Stimulated activated effector memory CD8-positive, alpha-beta T cell treated with anti-CD3 and anti-CD28 coated beads, Interleukin-12 subunit alpha, Interleukin-12 subunit beta, amount 100 ng/mL, for 72 hours (primary cell): ENCODE measurements around the gene PROP1.
"Not testable (repeated sequence)": the region's sequence is repeated elsewhere in the genome, so short reads cannot be mapped to it uniquely, and the experiment has no call there.

Experiments used
- ATAC-seq: fragments of 150-1000 bp; cut with Tn5 transposase; 2 replicates; pipeline ENCODE4 v1.10.0; 2021
- DNase-seq, 2 donors: peaks; one replicate each; pipeline ENCODE4 v3.0.0; 2021 to 2022; ENCODE audit warnings: low spot score in 2 of 2
- H3K27ac Mint-ChIP-seq: one replicate; pipeline ENCODE4 v1.8.0; 2022; ENCODE audit warnings: mild to moderate bottlenecking, mixed read lengths
- H3K36me3 Mint-ChIP-seq: one replicate; pipeline ENCODE4 v1.8.0; 2022; ENCODE audit warnings: mild to moderate bottlenecking, mixed read lengths
- H3K4me1 Mint-ChIP-seq: one replicate; pipeline ENCODE4 v1.8.0; 2022; ENCODE audit warnings: mixed read lengths
- H3K4me3 Mint-ChIP-seq: one replicate; pipeline ENCODE4 v1.8.0; 2022; ENCODE audit warnings: mild to moderate bottlenecking, mixed read lengths
- H3K9me3 Mint-ChIP-seq: one replicate; pipeline ENCODE4 v1.8.0; 2022; ENCODE audit warnings: mixed read lengths

Gene PROP1

DNA sequence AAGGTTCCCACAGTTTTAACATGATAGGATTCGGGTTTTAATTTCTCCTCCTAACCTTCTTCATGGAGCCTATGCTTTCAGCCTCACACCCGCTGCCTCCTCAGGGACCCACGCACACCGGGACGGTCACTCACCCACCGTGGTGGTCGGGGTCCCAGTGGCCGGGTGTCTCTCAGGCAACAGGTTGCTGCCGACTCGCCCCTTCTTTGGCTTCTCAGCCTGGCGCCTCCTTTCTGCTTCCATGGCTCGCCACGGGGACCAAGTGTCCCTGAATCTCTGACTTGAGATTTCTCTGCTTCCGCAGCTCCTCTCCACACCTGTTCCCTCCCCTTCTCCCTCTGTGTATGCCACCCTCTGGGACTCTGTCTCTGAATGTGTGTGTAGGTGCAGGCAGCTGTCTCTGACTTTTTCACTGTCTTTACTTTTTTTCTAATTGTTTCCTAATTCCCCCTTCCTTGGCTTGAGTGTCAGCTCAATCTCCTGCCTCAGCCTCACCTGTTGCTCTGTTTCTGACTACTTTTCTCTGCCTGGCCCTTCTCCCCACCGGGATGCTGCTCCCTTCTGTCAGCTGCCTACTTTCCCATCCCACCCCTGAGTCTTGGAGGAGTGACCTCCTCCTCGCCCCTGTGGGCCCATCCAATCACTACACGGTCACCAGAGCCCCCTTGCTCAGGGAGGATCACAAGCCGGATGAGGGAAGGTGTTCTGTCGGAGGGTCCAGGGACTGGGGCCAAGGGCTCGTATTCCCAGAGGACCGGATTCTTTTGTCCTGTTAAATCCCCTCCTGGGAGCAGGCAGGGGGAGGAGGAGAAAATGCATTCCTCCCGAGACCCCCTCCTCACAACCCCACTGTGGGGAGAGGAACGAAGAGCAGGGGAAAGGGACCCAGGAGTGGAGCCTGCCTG, at the start of gene PROP1:
PROP1 (minus strand) TSS at position 552 of the 905 bp plus-strand sequence; CDS start at position 243, 309 bp downstream.
- no peaks in the 10 kb centered on the region for H3K4me1 Mint-ChIP-seq
- DNase-seq (no peak), ATAC-seq (no peak)
- no peaks in the 10 kb centered on the region for H3K36me3 Mint-ChIP-seq
- no peaks in the 10 kb centered on the region for H3K9me3 Mint-ChIP-seq
- H3K4me3 Mint-ChIP-seq, result no peak within 1 kb of the TSS
- no peak within 1 kb of the TSS for H3K27ac Mint-ChIP-seq

DNA sequence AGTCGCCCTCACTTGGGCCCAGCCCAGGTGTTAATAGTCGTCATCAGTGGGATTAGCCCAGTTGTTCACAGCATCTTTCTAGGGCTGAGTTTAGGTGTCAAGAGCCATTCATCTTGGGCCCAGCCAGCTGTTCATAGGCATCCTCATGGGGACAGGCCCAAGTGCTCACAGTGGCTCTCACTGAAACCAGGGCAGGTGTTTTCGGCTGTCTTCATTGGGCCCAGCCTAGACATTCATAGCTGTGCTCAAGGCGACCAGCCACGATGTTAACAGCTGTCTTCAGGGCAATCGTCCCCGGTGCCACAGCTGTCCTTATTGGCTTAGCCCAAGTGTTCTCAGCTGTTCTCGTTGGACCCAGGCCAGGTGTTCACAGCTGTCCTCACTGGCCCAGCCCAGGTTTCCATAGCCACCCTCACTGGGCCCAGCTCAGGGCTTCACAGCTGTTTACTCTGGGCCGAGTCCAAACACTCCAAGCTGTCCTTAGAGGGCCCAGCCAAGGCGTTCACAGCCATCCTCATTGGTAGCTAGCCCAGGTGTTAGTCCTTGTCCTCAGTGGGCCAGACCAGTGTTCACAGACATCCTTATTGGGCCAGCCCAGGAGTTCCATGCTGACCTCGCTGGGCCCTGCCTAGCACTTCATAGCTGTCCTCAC, 23.5 kb upstream of the PROP1 start:
- not testable (repeated sequence) for H3K4me1 Mint-ChIP-seq, H3K4me3 Mint-ChIP-seq, H3K27ac Mint-ChIP-seq

DNA sequence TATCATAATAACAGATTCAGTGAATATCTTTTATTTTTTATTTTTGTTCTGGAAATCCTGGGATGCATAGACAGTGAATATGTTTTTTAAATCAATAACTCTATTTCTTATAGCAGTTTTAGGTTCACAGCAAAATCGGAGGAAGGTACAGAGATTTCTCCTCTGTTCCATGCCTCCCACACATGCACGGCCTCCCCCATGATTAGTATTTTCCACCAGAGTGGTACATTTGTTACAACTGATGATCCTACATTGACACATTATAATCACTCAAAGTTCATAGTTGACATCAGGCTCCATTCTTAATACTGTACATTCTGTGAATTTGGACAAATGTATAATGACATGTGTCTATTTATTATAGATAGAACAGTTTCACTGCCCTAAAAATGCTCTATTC, 16.7 kb upstream of the PROP1 start:
- not testable (repeated sequence) for H3K36me3 Mint-ChIP-seq, ATAC-seq, H3K4me1 Mint-ChIP-seq, H3K27ac Mint-ChIP-seq, DNase-seq, H3K4me3 Mint-ChIP-seq, H3K9me3 Mint-ChIP-seq

More for the DNA sequence above, 23.5 kb upstream of the PROP1 start:
- not testable (repeated sequence) for DNase-seq, H3K9me3 Mint-ChIP-seq, H3K36me3 Mint-ChIP-seq, ATAC-seq

DNA sequence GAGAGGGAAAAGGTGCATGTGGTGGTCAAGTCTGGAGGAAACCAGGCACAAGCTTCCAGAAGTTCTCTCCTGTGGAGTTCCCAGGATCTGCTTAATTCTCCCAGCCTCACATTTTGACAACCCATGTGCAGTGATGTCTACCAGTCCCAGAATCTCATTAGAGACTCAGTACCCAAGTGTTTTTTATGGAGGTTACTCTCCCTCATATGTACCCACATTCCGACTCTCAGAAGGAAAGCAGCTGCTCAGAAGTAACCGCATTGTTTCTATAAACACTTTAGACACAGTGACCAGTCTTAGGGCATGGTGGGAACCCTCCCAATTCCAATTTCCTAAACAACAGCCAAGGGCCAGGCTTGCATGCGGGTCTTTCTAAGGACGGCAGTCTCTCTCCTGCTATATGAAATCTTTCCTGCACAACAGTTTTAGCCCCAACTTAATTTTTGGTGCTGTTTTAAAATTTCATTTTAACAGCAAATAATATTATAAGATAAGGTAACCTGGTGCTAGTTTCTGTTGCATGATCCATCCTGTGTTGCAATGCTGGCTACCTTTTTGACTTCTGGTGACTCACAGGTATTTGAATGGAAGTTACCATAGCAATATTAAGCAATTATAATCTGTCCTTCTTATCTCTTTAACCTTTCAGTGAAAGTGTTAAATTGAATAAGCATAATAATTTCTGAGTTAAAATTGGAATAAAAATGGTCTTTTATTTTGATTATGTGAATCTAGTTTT, 15.9 kb upstream of the PROP1 start:
- not testable (repeated sequence) for H3K4me1 Mint-ChIP-seq, H3K4me3 Mint-ChIP-seq, ATAC-seq, H3K9me3 Mint-ChIP-seq, H3K27ac Mint-ChIP-seq, H3K36me3 Mint-ChIP-seq, DNase-seq

DNA sequence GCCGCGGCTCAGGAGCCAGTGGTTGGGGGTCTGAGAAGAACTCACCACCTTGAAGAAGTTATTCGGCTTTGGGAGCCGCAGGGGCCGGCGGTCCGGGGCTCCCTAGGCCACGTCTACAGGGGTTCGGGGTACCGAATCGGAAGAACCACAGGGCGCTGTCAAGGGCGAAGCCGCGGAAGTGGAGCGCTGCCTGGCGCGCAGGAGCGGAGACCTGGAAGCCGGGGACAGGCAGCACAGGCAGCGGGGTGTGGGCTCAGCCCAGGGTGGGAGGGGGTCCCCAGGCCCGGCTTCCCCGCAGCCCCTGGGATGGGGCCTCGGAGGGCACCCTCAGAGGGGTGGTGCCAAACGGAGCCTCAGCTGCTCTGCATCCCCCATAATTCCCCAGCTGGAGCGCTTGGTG, 11.2 kb upstream of the PROP1 start:
- not testable (repeated sequence) for ATAC-seq, H3K36me3 Mint-ChIP-seq, DNase-seq, H3K4me1 Mint-ChIP-seq, H3K9me3 Mint-ChIP-seq
- H3K4me3 Mint-ChIP-seq, result peak overlapping the region; percentile 64
- H3K27ac Mint-ChIP-seq, result peak overlapping the region; percentile 88

DNA sequence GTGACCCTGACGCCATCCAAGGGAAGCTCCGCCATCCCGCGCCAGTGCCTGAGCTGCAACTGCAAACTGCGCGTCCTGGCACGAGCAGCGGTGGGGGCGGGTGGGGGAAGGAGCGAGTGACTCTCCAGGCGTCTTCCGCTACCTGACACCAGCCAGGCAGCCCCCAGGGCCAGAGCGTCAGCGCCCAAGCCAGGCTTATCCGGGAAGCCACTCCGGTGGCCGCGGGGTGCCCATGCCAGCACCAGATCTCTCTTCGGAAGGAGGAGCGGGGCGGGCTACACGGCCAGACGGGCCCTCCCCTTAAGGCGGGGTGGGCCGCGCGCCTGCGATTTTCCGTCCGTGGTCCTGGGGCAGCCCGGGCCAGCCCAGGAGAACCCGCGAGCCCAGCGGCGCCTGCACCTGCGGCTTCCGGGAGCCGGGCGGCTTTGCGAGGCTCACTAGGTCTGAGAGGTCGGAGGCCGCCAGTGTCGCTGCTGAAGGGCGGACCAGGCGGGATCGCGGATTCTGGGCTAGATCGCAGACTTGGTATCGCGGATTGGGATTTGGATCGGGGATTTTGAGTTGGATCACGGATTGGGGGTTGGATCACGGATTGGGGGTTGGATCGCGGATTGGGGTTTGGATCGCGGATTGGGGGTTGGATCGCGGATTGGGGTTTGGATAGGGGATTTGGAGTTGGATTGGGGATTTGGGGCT, 10.6 kb upstream of the PROP1 start:
- DNase-seq (peak in 1 of 2 donors; percentile 18), ATAC-seq (peak; percentile 94)
- not testable (repeated sequence) for H3K36me3 Mint-ChIP-seq, H3K9me3 Mint-ChIP-seq, H3K4me1 Mint-ChIP-seq
- H3K27ac Mint-ChIP-seq, result peak overlapping the region; percentile 88
- peak overlapping the region; percentile 64 for H3K4me3 Mint-ChIP-seq

DNA sequence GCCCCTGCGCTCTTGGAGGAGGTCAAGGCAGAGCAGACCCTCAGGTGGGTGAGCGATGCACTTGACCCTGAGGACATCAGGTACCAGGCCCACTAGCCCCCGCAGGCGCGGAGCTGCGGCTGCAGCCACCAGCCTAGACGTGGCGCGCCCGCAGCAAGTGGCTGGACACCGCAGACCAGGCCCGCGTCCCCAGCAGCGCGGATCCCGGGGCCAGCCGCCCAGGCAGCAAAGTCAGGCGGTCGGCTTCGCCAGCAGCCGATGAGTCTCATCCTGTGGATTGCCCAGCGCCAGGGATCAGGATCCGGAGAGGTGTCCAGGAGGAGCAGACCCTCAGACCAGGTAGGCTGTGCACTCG, 10.1 kb upstream of the PROP1 start:
- ATAC-seq, result peak; percentile 59
- H3K4me1 Mint-ChIP-seq, H3K9me3 Mint-ChIP-seq, H3K27ac Mint-ChIP-seq, DNase-seq, H3K36me3 Mint-ChIP-seq: not testable (repeated sequence)
- H3K4me3 Mint-ChIP-seq, result peak overlapping the region; percentile 46

DNA sequence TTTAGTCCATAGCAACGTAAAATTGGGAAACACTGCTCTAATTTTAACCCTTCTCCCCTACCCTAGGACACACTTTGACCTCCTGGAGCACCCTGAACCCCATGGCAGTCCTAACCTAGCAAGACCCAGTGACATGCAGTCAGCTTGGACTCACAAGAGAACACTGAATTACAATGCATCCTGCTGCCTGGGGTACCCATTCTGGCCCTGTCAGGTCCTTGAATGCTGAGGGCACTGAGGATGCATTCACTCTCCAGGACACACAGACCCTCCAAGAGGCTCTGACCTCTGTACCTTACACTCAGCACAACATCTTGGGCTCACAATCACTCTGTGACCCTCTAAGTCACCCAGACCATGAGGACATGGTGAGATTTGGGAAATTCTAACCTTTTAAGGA, 1.8 kb upstream of the PROP1 start:
- DNase-seq, result peak in 1 of 2 donors; percentile 45
- H3K27ac Mint-ChIP-seq, result no peak overlapping the region
- peak; percentile 6 for ATAC-seq

DNA sequence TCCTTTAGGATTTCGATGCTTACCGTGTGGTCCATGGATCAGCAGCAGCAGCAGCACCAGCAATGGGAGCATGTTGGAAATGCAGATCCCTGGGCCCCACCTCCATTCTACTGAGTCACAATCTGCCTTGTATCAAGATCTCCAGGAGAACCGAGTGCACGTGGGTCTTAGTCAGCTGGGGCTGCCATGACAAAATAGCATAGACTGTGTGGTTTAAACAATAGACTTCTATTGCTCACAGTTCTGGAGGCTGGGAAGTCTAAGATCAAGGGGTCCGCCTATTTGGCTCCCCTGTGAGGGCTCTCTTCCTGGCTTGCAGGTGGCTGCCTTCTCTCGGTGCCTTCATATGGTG, 1.3 kb upstream of the PROP1 start:
- DNase-seq (no peak), ATAC-seq (peak; percentile 45)
- Mint-ChIP-seq H3K4me3 (no peak overlapping the region), H3K9me3 (no peaks in the 10 kb centered on the region), H3K4me1 (no peaks in the 10 kb centered on the region), H3K27ac (no peak overlapping the region), H3K36me3 (no peaks in the 10 kb centered on the region)

More for the DNA sequence above, 1.8 kb upstream of the PROP1 start:
- H3K4me3 Mint-ChIP-seq, result no peak overlapping the region
- H3K4me1 Mint-ChIP-seq, result no peaks in the 10 kb centered on the region
- no peaks in the 10 kb centered on the region for H3K9me3 Mint-ChIP-seq
- H3K36me3 Mint-ChIP-seq, result no peaks in the 10 kb centered on the region

DNA sequence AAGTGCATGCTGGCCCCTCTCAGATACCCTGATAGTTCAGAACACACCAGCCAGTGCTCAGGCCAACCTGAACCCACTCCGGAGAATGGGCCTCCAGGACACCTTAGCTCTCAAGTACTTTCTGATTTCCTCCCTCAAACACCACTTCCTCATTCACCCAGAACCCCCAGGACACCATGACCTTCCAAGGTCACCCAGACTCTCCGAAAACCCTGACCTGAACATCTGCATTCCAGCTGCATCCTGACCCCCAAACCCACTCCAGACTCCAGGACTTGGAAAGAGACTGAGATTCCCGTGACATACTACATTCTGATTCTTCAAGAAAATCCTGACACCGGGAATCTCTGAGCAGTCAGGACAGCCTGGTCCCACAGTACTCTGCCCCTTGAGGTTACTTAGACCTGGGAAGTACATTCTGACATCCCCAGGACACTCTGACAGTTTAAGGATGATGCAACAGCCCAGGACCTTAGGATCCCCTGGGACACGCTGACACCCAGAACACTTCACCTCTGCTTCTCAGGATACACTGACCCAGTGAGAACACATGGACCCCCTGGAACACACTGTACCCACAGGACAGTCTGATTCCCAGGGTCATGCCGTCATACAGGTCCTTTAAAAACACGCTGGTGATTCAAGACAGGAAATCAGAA, 747 bp upstream of the PROP1 start:
- Mint-ChIP-seq H3K27ac (no peak overlapping the region), H3K9me3 (no peaks in the 10 kb centered on the region), H3K36me3 (no peaks in the 10 kb centered on the region), H3K4me1 (no peaks in the 10 kb centered on the region), H3K4me3 (no peak overlapping the region)
- ATAC-seq (peak; percentile 12), DNase-seq (no peak)

DNA sequence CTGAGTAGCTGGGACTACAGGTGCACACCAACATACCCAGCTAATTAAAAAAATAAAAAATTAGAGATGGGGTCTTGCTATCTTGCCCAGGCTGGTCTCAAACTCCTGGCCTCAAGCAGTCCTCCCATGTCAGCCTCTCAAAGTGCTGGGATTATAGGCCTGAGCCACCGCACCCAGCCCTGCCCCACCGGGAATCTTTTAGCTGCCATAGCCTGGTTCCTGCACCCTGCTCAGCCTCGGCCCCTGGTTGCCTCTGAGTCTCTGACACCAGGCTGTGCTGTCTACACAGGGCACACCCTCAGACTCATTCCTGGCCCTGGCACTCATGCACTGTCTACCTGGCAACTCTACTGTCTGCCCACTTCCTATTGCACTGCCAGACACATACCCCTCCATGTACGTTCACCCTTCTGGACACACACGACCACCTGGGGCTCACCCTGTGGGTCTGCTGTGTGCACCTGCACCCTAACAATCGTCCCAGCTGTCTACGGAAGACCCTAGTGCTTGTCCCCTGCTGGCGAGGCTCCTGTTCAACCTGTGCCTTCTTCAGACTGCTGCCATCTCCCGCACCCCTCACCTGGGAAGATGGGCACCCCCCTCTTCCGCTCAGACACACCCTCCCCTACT, 1.4 kb downstream of the PROP1 start:
- ATAC-seq, result no peak
- no peaks in the 10 kb centered on the region for H3K4me1 Mint-ChIP-seq

DNA sequence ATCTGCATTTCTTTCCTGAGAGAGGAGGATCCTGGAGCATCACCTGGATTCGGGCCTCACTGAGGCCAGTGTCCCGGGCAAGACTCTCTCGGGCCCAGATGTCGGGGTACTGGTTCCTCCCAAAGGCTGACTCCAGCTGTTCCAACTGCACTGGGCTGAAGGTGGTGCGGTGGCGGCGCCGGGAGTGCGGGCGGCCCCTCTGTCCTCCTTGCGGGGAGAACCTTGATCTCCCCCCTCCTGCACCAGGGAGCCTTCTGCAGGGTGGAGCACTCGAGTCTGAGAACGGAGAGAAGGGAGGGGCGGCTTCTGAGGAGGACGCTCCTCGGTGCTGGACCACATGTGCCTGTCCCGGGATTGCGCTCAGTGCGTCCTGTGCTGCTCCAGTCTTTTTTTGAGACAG, 2.0 kb downstream of the PROP1 start:
- H3K4me3 Mint-ChIP-seq, result no peak overlapping the region
- H3K27ac Mint-ChIP-seq, result no peak overlapping the region
- no peaks in the 10 kb centered on the region for H3K9me3 Mint-ChIP-seq
- no peaks in the 10 kb centered on the region for H3K36me3 Mint-ChIP-seq
- no peaks in the 10 kb centered on the region for H3K4me1 Mint-ChIP-seq
- DNase-seq, result no peak
- ATAC-seq, result no peak

More for the DNA sequence above, 1.4 kb downstream of the PROP1 start:
- DNase-seq, result no peak
- Mint-ChIP-seq H3K36me3 (no peaks in the 10 kb centered on the region), H3K9me3 (no peaks in the 10 kb centered on the region), H3K4me3 (no peak overlapping the region), H3K27ac (no peak overlapping the region)

DNA sequence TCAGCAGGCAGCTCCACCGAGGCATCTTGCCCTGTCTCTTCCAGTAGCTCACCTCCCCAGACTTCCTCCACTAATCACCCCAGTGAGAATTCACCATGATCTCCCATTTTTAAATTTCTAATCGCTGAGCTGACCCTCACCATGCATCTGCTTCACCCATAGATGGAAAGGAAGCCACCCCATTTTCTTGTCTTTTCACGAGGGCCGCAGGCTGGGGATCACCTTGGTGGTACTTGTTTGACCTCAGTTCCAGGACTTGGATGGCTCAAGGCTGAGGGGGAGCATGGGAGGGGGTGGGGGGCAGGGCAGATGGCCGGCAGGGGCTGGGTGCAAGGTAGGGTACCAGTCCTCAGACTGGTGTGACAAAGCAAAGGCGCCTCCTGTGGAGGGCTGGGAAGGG, 3.6 kb downstream of the PROP1 start:
- H3K4me1 Mint-ChIP-seq, result no peaks in the 10 kb centered on the region
- no peaks in the 10 kb centered on the region for H3K9me3 Mint-ChIP-seq
- no peak for ATAC-seq

DNA sequence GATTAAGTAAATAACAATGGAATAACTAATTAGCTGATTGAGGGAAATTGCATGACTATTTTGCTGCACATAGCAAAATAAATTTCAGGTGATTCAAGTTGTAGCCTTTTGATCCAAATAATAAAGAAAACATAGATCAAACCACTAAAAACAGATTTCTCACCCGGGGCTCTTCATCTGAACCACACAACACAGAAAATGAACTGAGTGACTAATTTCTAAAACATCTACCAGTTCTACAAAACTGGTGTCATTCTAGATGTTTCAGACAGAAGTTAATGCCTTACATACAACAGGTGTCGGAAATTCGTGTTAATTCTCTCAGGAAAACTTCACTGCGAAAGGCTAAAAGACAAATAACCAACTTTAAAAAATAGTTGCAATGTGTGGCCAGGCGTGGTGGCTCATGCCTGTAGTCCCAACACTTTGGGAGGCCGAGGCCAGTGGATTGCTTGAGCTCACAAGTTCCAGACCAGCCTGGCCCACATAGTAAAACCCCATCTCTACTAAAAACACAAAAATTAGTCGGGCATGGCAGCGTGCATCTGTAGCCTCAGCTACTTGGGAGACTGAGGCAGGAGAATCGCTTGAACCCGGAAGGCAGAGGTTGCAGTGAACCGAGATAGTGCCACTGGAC, 6.9 kb downstream of the PROP1 start:
- no peaks in the 10 kb centered on the region for H3K4me1 Mint-ChIP-seq
- no peaks in the 10 kb centered on the region for H3K36me3 Mint-ChIP-seq
- no peaks in the 10 kb centered on the region for H3K9me3 Mint-ChIP-seq
- H3K4me3 Mint-ChIP-seq, result no peak overlapping the region
- DNase-seq (no peak), ATAC-seq (no peak)
- H3K27ac Mint-ChIP-seq, result no peak overlapping the region

More for the DNA sequence above, 3.6 kb downstream of the PROP1 start:
- Mint-ChIP-seq H3K4me3 (no peak overlapping the region), H3K36me3 (no peaks in the 10 kb centered on the region), H3K27ac (no peak overlapping the region)
- DNase-seq, result no peak
